Measurements from ENCODE around the gene UPF1.

Gene UPF1

GRCh38 chr19:18793144-18794028 lies 38.4 kb upstream of the UPF1 start:
- TF ChIP-seq, protein P1, sequence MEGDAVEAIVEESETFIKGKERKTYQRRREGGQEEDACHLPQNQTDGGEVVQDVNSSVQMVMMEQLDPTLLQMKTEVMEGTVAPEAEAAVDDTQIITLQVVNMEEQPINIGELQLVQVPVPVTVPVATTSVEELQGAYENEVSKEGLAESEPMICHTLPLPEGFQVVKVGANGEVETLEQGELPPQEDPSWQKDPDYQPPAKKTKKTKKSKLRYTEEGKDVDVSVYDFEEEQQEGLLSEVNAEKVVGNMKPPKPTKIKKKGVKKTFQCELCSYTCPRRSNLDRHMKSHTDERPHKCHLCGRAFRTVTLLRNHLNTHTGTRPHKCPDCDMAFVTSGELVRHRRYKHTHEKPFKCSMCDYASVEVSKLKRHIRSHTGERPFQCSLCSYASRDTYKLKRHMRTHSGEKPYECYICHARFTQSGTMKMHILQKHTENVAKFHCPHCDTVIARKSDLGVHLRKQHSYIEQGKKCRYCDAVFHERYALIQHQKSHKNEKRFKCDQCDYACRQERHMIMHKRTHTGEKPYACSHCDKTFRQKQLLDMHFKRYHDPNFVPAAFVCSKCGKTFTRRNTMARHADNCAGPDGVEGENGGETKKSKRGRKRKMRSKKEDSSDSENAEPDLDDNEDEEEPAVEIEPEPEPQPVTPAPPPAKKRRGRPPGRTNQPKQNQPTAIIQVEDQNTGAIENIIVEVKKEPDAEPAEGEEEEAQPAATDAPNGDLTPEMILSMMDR (IDR thresholded peaks at IDR 0.05; ENCODE audit: control insufficient read depth, extremely low read depth, insufficient read depth): no peak
- no peak for DNase-seq (ENCODE audit: low read depth)

DNA sequence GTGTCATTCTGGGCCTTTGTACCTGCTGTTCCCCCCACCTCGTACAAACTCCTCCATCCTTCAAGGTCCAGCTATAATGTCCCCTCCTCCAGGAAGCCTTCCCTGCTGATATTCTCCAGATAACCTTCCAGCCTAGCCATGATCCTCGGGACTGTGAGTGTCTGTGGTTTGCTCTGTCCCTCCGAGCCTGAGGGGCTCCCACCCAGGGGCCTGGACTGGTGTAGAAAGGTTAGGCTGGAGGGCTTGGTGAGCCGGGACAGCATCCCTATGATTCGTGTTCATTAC lies 37.8 kb upstream of the UPF1 start:
- no peak overlapping the region for H3K4me3 ChIP-seq (ENCODE audit: low read depth, low read length)
- no peak for DNase-seq (ENCODE audit: low read depth)
- TF ChIP-seq, protein P1 (IDR thresholded peaks at IDR 0.05; ENCODE audit: control insufficient read depth, extremely low read depth, insufficient read depth): no peak

More at GRCh38 chr19:18793144-18794028, 38.4 kb upstream of the UPF1 start:
- no peak overlapping the region for H3K4me3 ChIP-seq (ENCODE audit: low read depth, low read length)

DNA sequence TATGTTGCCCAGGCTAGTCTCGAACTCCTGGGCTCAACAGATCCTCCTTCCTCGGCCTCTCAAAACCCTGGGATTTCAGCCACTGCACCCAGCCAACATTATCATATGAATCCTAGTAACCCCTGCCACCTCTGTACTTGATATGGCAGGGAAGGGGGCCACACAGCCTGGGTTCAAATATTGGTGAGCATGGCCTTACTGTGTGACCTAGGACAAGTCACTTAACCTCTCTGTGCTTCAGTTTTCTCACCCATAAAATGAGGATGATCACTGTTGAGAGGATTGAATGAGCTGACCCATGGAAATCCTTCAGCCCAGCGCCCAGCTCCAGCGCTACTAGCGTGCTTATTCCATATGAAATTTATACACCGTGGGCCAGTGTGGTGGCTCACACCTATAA lies 37.1 kb upstream of the UPF1 start:
- H3K4me3 ChIP-seq (ENCODE audit: low read depth, low read length): no peak overlapping the region
- DNase-seq (ENCODE audit: low read depth): no peak
- TF ChIP-seq, protein P1 (IDR thresholded peaks at IDR 0.05; ENCODE audit: control insufficient read depth, extremely low read depth, insufficient read depth): no peak

DNA sequence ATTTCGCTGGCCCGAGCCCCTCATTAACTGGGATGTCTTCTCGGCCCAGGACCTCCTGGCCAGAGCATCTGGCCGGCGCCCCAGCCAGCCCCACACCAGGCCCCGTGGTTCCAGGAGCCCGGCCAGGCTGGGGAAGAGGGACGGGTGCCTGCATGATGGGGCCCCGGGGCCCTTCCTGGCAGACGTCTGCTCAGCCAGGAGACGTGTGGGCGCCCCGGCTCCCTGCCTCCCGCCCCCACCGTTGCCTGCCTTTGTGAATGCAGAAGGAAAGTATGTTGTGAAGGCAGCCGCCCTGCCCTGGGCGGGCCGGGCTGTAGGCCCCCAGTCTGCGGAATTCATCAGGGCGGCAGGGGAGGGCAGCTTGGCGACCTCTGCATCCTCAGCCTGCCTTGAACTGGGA lies 36.2 kb upstream of the UPF1 start:
- no peak overlapping the region for H3K4me3 ChIP-seq (ENCODE audit: low read depth, low read length)
- TF ChIP-seq, protein P1 (IDR thresholded peaks at IDR 0.05; ENCODE audit: control insufficient read depth, extremely low read depth, insufficient read depth): no peak
- no peak for DNase-seq (ENCODE audit: low read depth)

GRCh38 chr19:18796239-18796638 lies 35.5 kb upstream of the UPF1 start:
- no peak overlapping the region for H3K4me3 ChIP-seq (ENCODE audit: low read depth, low read length)
- no peak for DNase-seq (ENCODE audit: low read depth)
- TF ChIP-seq, protein P1 (IDR thresholded peaks at IDR 0.05; ENCODE audit: control insufficient read depth, extremely low read depth, insufficient read depth): no peak

DNA sequence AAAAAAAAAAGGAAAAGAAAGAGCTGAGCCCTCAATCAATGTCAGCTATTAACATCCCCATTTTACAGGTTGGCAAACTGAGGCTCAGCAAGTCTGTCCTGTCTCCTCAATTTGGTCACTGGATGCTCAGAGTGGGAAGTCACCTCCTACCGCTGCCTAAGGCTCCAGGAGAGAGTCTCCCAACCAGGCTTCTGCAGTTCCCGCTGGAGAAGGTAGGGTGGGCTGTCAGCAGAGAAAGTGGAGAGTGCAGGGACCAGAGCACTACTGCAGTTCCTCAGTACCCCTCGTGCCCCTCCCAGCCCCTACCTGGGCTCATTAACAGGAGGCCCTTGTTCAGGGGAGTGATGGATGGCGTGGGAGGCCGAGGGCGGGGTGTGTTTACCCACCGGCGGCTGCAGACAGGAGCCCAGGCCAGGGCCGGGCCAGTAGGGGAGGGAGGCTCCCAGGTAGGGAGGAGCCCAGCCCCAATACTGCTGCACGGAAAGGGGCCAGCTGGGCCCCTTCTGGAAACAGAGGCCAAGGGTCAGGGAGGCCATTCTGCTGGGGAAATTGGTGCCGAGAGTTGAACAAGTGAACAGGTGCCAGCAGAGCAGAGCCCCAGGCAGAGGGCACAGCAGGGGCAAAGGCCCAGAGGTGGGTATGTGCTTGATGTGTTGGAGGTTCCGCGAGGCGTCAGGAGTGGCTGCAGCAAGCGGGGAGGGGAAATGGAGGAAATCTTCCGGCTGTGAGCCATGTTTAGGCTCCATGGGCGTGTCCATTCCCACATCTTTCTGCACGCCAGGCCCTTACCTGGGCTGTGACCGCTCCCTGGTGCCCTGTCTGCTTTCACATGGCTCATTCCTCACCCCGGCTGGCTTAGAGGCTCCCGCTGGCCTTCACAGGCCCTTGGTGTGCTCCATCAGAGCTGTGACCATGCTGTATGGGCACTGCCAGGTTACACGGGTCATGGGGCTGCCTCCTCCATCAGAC lies 33.1 kb upstream of the UPF1 start:
- no peak for DNase-seq (ENCODE audit: low read depth)
- no peak overlapping the region for H3K4me3 ChIP-seq (ENCODE audit: low read depth, low read length)
- TF ChIP-seq, protein P1 (IDR thresholded peaks at IDR 0.05; ENCODE audit: control insufficient read depth, extremely low read depth, insufficient read depth): no peak

Measured in LNCaP clone FGC (cell line).